HG03159 (cell line): ENCODE data around the gene NKAIN2.
"Not testable (repeated sequence)": the region's sequence is repeated elsewhere in the genome, so short reads cannot be mapped to it uniquely, and the experiment has no call there.

ENCODE experiments used
- ATAC-seq: cut with Tn5 transposase; IDR thresholded peaks from one replicate; pipeline ENCODE4 v1.9.1; 2021; ENCODE audit warnings: mild to moderate bottlenecking, moderate library complexity; ENCODE audit not compliant: unreplicated experiment

The NKAIN2 gene

DNA sequence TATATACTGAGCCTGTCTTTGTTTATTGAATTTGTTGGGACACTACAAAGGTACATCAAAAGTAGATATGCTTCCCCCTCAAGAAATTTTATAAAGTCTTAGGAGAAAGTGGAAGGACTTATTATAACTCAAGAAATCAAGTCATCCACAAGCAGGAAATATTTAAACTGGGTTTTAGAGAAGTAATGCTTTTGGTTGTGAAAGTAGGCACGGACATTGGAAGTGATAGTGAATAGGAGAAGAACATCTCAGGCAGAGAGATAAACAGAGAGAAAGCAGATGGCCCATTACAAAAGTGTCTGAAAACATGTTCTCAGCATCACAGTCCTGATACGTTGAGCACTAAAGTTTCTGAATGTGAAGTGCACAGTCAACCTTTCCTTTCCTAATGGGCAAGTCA lies 742.9 kb downstream of the NKAIN2 start:
- no peak for ATAC-seq

DNA sequence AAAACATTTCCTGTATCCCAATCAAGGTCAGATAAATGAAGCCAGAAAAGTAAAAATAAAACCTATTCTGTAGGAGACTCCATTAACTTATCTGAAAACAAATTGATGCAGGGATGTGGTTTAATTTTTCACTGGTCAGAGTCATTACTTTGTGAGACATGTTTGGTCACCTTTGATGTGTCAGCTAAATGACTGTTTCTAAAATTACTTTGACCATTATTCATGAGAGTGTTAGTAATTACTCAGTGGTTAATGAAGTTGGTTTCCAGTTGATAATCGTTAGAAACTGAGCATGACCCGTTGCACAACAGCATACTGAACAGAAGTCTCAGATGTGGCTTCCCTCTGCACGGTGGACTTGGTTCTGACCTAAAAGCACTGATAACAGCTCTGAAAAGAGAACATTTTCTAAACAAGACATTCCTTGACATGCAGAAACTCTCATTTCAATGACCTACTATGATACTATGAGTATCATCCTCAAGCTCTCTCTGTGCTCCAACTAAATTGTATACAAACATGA lies 748.1 kb downstream of the NKAIN2 start:
- no peak for ATAC-seq

DNA sequence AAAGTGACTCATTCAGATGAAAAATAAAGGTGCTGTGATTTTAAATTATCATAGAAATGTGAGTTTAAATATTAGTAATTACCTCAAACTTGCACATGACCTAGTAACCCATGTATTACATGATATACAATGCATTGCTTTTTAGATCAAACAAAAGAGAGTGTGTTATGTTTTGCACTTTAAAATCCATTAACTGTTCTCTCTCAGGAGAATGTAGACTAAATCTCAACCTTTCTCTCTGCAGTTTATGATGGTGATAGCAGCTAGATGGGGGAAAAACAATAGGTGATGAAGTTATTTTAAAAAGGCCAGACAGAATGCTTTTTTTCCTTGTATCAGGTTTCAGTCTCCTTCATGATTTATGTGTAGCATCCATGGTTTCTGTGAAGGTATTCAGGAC lies 754.2 kb downstream of the NKAIN2 start:
- ATAC-seq, result no peak

DNA sequence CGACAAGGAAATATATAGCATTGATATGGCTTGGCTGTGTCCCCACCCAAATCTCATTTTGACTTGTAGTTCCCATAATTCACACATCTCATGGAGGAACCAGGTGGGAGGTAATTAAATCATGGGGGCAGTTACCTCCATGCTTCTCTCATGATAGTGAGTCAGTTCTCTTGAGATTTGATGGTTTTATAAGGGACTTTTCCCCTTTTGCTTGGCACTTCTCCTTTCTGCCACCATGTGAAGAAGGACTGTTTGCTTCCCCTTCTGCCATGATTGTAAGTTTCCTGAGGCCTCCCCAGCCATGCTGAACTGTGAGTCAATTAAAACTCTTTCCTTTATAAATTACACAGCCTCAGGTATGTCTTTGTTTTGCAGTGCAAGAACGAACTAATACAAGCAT lies 756.4 kb downstream of the NKAIN2 start:
- not testable (repeated sequence) for ATAC-seq

DNA sequence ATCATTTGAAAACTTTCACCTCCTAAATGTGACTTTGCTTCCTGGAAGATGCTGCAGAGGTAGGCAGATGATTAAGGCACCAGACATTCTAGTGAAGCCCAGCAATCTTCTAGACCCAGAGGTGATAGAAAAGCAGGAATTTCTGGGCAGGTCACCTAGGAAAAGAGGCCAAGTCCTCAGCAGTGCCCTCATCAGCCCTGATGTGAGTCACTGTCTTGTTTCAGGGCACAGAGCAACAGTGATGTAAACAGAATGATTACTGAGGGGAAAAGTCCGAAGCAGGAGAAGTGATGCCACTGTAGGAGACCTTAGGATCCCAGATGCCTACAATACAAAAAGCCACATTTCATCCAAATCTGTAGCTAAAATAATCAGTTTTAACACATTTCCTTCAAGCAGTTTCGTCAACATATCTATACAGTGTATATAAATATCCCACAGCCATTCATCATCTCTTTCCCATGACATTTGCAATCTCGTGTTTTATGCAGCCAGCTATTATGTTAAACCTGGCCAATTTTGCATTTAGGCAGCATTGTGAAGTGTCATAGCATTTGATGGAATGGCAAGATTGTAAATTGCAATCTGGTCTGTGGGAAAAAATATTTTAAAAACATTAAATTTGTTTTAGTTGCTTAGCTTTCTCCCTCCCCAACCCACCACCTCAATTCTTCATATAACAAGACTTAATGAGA lies 757.4 kb downstream of the NKAIN2 start:
- ATAC-seq, result no peak

DNA sequence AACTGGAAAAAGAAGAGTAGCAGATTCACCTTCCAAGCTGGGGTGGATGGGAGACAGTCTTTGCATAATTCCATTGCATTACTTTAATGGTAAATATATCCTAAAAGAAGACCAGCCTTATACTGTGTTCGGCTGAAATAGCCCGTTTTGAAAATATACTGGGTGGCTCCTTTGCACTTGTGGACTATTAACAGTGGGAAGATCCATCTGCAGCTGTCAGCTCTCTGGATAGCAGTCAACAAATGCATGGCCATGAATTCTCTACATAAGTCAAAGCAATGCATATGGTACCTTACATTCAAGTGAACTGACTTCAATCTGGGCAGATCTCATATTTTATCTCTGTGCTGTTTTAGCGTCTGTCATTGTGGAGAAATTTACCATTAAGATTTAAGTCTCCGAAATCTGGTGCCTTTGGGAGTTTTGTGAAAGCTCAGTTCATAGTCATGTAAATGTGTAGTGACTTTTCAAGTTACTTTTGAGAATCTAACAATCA lies 758.0 kb downstream of the NKAIN2 start:
- ATAC-seq, result no peak

DNA sequence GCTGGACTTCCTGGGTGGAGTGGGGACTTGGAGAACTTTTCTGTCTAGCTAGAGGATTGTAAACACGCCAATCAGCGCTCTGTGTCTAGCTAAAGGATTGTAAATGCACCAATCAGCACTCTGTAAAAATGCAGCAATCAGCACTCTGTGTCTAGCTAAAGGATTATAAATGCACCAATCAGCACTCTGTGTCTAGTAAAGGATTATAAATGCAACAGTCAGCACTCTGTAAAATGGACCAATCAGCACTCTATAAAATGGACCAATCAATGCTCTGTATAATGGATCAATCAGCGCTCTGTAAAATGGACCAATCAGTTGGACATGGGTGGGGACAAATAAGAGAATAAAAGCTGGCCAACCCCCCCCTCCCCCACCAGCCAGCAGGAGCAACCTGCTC lies 760.5 kb downstream of the NKAIN2 start:
- ATAC-seq, result not testable (repeated sequence)

DNA sequence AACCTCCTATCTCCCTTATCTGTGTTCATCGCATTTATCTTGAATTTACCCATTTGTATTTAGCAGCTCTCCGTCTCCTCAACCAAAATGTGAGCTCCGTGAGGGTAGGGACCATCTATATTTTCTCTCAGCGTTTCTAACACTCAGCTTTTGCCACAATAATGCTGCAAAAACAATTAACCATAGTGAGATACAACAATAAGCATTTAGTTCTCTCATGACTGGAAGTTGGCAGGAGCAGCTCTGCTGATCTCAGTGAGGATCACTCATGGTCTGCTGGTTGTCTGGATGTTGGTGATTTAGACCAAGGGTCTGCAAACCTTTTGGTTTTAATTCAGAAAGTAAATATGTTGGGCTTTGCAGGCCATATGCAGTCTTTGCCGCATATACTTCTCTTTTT lies 763.7 kb downstream of the NKAIN2 start:
- ATAC-seq, result no peak

DNA sequence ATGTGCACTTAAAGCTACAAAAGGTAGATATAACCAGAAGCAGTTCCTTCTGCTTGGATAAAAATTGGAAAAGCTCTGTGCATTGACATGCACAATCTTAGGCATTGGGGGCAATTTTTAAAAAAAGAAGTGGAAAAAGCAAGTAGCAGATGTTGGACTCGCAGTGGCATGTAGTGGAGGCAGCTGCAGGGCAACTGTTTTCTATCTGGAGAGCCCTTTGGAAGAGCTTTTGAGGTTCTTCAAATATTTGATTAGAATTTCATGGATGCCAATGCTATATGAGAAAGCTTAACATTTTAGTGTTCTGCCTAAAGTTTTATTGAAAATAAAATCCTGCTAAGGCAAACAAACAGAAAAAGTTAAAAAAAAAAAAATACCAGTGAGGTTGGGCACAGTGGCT lies 770.3 kb downstream of the NKAIN2 start:
- ATAC-seq, result no peak

DNA sequence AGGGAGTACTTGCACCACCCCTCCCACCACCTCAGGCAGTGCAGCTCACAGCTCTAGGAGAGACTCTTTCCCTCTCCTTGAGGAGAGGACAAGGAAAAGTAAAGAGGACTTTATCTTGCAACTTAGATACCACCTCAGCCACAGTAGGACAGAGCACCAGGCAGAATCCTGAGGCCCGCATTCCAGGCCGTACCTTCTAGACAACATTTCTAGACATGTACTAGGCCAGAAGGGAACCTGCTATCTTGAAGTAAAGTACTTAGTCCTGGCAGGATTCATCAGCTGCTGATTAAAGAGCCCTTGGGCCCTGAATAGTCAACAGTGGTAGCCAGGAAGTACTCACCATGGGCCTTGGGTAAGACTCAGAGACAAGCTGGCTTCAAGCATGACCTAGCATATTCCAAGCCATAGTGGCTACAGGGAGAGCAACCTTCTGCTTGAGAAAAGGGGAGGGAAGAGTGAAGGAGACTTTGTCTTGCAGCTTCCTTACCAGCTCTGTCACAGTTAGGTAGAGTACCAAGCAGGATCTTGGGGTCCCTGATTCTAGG lies 774.1 kb downstream of the NKAIN2 start:
- no peak for ATAC-seq

DNA sequence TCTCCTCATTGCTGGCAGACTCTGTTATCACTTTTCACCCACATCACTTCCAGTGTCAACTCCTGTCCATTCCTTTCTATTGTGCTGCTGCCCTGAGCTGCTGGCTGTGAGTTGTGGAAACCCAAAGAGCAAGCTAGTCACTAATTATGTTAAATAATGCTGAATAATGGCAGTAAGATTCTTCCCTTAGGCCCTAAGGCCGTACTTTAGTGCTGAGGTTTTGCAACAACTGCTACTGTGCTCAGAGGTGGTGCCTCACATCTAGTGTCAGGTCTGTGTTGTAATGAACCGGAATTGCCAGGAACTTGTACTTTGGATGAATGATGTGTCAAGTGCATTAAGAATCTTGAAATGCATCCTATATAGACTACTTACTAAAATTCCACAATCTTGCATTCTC lies 786.3 kb downstream of the NKAIN2 start:
- ATAC-seq, result no peak

DNA sequence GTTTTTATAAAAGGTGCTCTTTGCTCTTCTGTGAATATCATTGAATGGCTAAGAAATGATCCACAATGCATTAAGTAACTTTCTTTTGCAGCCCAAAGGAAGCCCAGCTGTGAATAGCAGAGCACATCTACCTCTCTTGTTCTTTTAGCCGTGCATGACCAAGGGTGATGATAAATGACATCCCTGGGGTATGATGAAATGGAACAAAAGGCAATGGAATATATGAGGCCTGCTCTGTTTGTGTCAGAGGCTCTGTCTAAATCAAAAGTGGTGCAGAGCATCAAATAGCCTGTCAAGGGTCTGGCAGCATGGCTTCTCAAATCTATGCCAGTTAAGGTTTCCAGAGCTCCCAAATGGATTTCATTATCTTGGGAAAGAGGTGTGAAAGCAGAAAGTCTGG lies 796.0 kb downstream of the NKAIN2 start:
- no peak for ATAC-seq

DNA sequence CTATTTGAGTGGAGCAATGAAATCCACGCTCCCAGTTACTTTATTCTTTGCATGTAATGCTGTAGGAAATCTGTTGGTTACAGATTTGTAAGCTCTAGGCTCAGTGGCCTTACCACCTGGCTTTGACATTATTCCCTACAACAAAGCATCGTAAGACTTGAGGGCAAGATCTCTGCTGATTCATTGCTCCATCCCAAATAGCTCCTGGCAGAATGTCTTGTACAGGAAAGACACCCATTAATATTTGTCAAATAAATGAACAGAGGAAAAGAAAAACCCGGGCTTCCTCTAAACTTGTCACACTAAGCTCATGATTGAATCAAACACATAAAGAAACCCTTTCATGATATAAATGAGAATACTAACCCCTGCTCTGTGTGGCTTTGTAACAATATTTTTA lies 801.1 kb downstream of the NKAIN2 start:
- ATAC-seq, result no peak

DNA sequence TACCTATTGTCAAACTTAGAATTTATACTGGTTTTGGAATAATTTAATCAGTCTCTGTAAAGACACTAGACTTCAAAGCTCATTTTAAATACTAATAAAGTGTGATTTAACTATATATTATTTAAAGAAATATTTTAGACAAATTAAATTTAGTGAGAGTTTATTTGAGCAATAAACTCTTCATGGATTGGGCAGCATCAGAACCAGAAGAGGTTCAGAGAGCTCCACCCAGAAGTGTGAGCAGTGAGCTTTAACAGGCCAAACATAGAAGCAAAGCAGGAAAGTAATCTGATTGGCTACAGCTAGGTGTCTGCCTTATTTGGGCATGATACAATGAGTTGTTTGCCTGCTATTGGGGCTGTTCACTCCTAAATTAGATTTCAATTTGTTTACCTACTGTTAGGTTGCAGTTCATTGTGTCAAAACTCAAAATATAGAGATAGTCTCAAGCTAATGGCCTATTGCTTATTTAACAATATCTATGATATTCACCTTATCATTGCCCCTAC lies 803.5 kb downstream of the NKAIN2 start:
- no peak for ATAC-seq

DNA sequence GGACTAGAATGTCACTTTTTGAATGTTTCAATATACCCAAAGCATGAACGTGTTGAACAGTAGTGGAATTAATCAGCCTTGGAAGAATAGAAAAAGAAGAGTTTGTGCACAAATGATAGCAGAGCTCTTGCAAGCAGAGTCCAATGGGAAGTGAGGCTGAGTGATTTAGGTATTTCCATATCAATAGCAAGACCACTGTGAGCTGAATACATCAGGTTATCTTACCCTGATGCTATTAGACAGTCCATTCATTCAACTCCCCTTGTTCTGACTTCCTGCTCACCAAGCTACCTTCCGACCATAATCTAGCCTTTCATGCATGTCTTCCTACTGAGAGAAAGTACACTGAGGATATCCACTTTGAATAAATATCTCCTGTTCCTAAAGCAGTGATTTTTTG lies 809.4 kb downstream of the NKAIN2 start:
- no peak for ATAC-seq

DNA sequence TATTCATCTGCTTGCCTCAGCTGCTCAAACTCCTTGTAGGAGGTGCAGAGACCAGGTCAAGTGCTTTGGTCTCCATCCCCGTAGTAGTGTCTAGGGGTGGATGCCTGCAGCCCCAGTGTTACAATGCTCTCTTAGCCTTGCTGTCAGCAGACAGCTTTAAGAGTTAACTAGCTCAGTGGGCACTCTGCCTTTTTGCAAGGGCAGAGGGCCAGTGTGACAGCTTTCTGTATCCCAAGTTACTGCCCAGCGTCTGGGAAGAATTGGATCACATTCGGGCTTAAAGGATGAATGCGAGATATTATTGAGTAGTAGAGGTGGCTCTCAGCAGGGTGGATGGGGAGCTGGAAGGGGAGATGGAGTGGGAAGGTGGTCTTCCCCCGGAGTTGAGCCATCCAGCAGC lies 818.7 kb downstream of the NKAIN2 start:
- ATAC-seq, result no peak

DNA sequence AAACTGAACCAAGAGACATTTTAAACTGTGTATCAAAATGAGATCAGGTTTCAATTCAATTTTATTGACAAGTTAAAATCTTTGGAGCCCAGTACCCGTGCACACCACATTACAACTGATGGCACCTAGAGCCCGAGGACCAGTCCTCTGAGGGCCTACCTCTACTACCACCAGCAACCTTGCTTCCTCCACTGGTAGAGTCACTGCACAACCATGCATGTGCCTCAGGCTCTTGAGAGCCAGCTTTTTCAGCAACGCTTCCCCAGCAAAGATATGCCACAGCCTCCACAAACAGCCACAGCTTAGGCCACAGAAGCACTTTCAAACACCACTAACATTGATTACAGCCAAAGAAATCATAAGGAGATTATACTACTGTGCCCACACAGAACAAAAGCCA lies 830.0 kb downstream of the NKAIN2 start:
- ATAC-seq, result no peak

DNA sequence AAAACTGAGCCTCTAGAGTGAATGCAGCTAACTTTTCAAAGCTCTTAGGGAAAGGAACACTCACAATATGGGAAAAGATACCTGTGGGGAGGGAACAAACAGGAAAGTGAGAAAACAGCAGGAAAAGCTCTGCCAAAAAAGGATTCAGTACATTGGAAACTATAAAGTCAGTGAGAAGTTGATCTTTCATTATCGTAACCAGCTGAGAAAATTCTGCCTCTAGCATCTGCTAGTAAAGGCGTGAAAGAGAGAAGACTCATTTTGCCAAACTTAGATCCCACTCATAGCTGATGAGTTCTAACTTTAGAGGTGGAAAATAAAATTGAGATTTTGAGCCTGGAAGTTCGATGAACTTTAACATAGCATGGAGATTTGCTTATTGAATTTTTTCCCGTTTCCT lies 836.8 kb downstream of the NKAIN2 start:
- ATAC-seq, result no peak

DNA sequence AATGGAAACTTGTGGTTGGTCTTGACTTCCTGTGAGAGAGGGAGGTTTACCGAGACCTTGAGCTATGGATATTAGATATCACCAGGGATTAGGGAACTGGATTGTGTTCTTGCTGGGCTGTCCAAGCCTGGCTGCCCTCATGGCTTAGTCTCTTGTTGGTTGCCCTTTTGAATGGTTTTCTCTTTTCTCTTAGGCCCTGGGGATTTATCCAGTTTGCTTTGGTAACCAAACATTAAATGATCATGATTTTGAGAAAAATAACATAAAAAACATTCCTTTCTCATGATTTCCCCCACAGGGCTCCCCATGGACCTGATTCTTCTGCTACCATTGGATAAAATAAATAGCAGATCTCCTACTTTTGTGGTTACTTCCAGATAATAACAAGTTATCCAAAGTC lies 852.2 kb downstream of the NKAIN2 start:
- ATAC-seq, result no peak

DNA sequence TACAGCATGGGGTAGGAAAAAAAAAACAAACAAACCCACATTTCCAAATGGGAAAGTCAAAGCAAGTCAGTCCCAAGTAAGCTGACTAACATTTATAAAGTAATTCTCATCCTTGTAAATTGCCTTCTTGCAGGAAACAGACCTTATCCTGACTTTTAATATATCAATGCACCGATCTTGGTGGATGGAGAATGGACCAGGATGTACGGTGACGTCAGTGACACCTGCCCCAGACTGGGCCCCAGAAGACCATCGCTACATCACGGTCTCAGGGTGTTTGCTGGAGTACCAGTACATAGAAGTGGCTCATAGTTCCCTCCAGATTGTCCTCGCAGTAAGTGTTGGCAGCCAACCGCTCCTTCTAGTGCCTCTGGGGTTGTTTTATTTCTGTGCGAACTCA lies 854.4 kb downstream of the NKAIN2 start:
- no peak for ATAC-seq

DNA sequence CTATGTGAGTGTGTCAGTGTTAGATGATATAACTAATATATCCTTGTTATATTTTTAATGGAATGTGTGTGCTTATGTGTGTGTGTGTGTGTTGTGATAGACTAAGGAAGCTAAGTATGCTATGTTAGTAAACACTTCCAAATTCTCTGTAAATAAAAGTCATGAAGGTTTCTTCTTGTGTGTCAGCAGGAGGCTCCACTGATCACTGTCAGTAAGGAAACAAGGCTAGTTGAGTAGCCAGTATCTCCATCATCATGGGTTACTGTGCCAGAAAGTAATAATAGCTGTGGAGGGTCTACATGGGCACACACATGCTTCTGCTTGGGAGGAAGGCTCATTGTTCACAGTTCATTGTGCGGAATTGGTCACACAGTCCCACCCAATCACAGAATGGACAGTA lies 855.8 kb downstream of the NKAIN2 start:
- ATAC-seq, result no peak

DNA sequence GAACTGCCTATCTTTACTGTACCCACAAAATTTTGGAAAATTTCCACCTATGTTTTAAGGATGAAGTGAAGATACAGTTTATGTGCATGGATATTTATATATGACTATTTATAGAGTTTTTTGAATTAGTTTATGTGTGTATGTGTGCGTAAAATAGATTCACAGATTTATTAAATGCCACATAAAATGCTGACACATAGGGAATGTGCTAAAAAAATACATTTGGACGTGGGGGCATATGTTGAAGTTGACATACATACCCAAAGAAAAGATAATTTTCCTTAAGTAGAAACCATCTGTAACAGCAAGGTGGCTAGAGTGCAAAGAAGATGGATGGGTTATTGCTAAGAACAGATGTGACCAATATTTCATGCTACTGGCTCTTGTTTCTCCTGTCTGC lies 856.5 kb downstream of the NKAIN2 start:
- ATAC-seq, result no peak
